Neuronal stem cell (in vitro differentiated cells): ENCODE results near the gene HMGCL.
"Not testable (repeated sequence)": the region's sequence is repeated elsewhere in the genome, so short reads cannot be mapped to it uniquely, and the experiment has no call there.

ENCODE experiments used
- DNase-seq: peaks from one replicate; pipeline ENCODE4 v3.0.0-alpha.2; 2013; ENCODE audit warnings: low spot score
- H2AFZ ChIP-seq: one replicate; pipeline ENCODE4 v1.6.1; 2013; ENCODE audit warnings: mild to moderate bottlenecking, low read length, inconsistent platforms
- H2AK5ac ChIP-seq: 2 replicates; pipeline ENCODE4 v1.6.1; 2013; ENCODE audit warnings: low read depth, mild to moderate bottlenecking, inconsistent platforms, low read length, moderate library complexity, mixed read lengths
- H2BK120ac ChIP-seq: 2 replicates; pipeline ENCODE4 v1.6.1; 2013; ENCODE audit warnings: low read depth, mild to moderate bottlenecking, inconsistent platforms, low read length, moderate library complexity, mixed read lengths
- H2BK12ac ChIP-seq: one replicate; pipeline ENCODE4 v1.6.1; 2013; ENCODE audit warnings: low read length, inconsistent platforms
- H2BK15ac ChIP-seq: 2 replicates; pipeline ENCODE4 v1.6.1; 2013; ENCODE audit warnings: mild to moderate bottlenecking, low read length, inconsistent platforms, mixed read lengths
- H2BK5ac ChIP-seq: one replicate; pipeline ENCODE4 v1.6.1; 2013; ENCODE audit warnings: inconsistent platforms, mild to moderate bottlenecking, low read length, moderate library complexity
- H3K14ac ChIP-seq: one replicate; pipeline ENCODE4 v1.6.1; 2013; ENCODE audit warnings: low read length, inconsistent platforms
- H3K18ac ChIP-seq: 2 replicates; pipeline ENCODE4 v1.6.1; 2013; ENCODE audit warnings: low read length, inconsistent platforms
- H3K23ac ChIP-seq: 2 replicates; pipeline ENCODE4 v1.6.1; 2013; ENCODE audit warnings: low read depth, mild to moderate bottlenecking, mixed read lengths, low read length, inconsistent platforms; ENCODE audit not compliant: poor library complexity
- H3K27ac ChIP-seq: replicated peaks from 3 replicates; pipeline ENCODE4 v1.5.1; 2013; ENCODE audit warnings: low read length, inconsistent platforms
- H3K27me3 ChIP-seq, 3 experiments: 2 replicates each; pipeline ENCODE4 v1.6.1; 2013; ENCODE audit warnings: low read length in 3 of 3, mild to moderate bottlenecking in 2 of 3, inconsistent platforms in 1 of 3, low read depth in 1 of 3, mixed read lengths in 1 of 3, moderate library complexity in 1 of 3; ENCODE audit not compliant: control insufficient read depth in 3 of 3, insufficient read depth in 3 of 3
- H3K36me3 ChIP-seq, 2 donors: replicated peaks in 1 of 2; 2 replicates each; pipeline ENCODE4 v1.6.1; 2013; ENCODE audit warnings: low read length in 2 of 2; ENCODE audit not compliant: control insufficient read depth in 2 of 2, insufficient read depth in 2 of 2
- H3K4ac ChIP-seq: 2 replicates; pipeline ENCODE4 v1.6.1; 2013; ENCODE audit warnings: inconsistent platforms, mild to moderate bottlenecking, low read length, moderate library complexity
- H3K4me1 ChIP-seq, 2 donors: 1 replicate in 1 of 2; 2 replicates in 1 of 2; pipeline ENCODE4 v1.6.1; 2013; ENCODE audit warnings: low read length in 2 of 2, low read depth in 1 of 2; ENCODE audit not compliant: control insufficient read depth in 2 of 2, insufficient read depth in 1 of 2
- H3K4me2 ChIP-seq: one replicate; pipeline ENCODE4 v1.6.1; 2013; ENCODE audit warnings: mild to moderate bottlenecking, low read length, inconsistent platforms; ENCODE audit not compliant: insufficient read depth, poor library complexity, severe bottlenecking
- H3K4me3 ChIP-seq, 2 donors: 2 replicates each; pipeline ENCODE4 v1.5.1; 2013; ENCODE audit warnings: low read length in 2 of 2, mild to moderate bottlenecking in 2 of 2, inconsistent platforms in 1 of 2, moderate library complexity in 1 of 2
- H3K79me1 ChIP-seq: one replicate; pipeline ENCODE4 v1.6.1; 2013; ENCODE audit warnings: low read depth, mild to moderate bottlenecking, inconsistent platforms, low read length, moderate library complexity
- H3K9ac ChIP-seq: one replicate; pipeline ENCODE4 v1.6.1; 2013; ENCODE audit warnings: mild to moderate bottlenecking, low read depth, low read length, inconsistent platforms; ENCODE audit not compliant: poor library complexity
- H3K9me3 ChIP-seq, 2 donors: replicated peaks in 1 of 2; 2 replicates each; pipeline versions ENCODE3 to v1.6.1; 2013; ENCODE audit warnings: low read length in 2 of 2, mild to moderate bottlenecking in 2 of 2, inconsistent platforms in 1 of 2, low read depth in 1 of 2, mixed read lengths in 1 of 2, moderate library complexity in 1 of 2; ENCODE audit not compliant: control insufficient read depth in 2 of 2, insufficient read depth in 1 of 2
- H4K8ac ChIP-seq: one replicate; pipeline ENCODE4 v1.6.1; 2013; ENCODE audit warnings: low read depth, mild to moderate bottlenecking, inconsistent platforms, low read length, moderate library complexity
- H4K91ac ChIP-seq: one replicate; pipeline ENCODE4 v1.6.1; 2013; ENCODE audit warnings: low read length, low read depth, mild to moderate bottlenecking, inconsistent platforms; ENCODE audit not compliant: poor library complexity
- WGBS, 2 donors: extraction: QIAGEN DNeasy Blood & Tissue Kit; methylation state at CpG; one replicate each; pipeline ENCODE4 v1.1.7; 2013; ENCODE audit warnings: missing lambda C conversion rate in 2 of 2, mixed read lengths in 1 of 2; ENCODE audit not compliant: insufficient read length in 2 of 2, insufficient replicate concordance in 1 of 2; ENCODE audit errors: extremely low coverage in 2 of 2; 5-methylcytosine and 5-hydroxymethylcytosine counted together

HMGCL gene

DNA sequence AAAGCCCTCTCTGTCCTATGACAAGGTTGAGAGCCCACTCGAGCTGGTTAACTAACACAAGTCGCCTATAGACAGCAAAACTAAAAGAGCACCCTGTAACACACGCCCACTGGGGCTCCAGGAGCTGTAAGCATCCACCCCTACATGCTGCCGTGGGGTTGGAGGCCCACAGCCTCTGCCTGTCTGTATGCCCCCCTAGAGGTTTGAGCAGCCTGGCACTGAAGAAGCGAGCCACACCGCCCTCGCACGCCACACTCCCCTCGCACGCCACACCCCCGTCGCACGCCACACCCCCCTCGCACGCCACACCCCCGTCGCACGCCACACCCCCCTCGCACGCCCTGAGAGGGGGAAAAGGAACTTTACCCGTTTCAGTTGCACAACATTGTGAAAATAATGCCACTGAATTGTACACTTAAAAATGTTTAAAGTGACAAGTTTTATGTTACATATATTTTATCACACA, 13.2 kb upstream of the HMGCL start:
- H2BK5ac ChIP-seq = no peak overlapping the region
- H3K14ac ChIP-seq = no peak overlapping the region
- H3K9ac ChIP-seq = no peak overlapping the region
- no peak overlapping the region for H2AK5ac ChIP-seq
- H2BK15ac ChIP-seq = no peak overlapping the region
- no peaks in the 10 kb centered on the region for H3K9me3 ChIP-seq
- H3K23ac ChIP-seq = no peak overlapping the region
- H3K27me3 ChIP-seq = peaks cover 0 to 17% (median 10%) of the 10 kb centered on the region in 3 experiments
- WGBS, 2 donors = no CpG with 5 or more reads among the region's 21 CpGs
- no peak overlapping the region for H3K18ac ChIP-seq
- peak overlapping the region; percentile 90 for H2AFZ ChIP-seq
- H3K4me1 ChIP-seq = peaks cover 0 to 3% of the 10 kb centered on the region in 2 donors
- H3K4ac ChIP-seq = no peak overlapping the region
- no peak overlapping the region for H3K27ac ChIP-seq
- no peaks in the 10 kb centered on the region for H3K79me1 ChIP-seq
- H4K91ac ChIP-seq = no peak overlapping the region
- peak overlapping the region; percentile 32 to 72 for H3K4me3 ChIP-seq
- DNase-seq = peak; percentile 40
- no peak overlapping the region for H2BK120ac ChIP-seq
- H2BK12ac ChIP-seq = no peak overlapping the region
- H3K4me2 ChIP-seq = peak overlapping the region; percentile 56
- H3K36me3 ChIP-seq = no peaks in the 10 kb centered on the region
- no peak overlapping the region for H4K8ac ChIP-seq

DNA sequence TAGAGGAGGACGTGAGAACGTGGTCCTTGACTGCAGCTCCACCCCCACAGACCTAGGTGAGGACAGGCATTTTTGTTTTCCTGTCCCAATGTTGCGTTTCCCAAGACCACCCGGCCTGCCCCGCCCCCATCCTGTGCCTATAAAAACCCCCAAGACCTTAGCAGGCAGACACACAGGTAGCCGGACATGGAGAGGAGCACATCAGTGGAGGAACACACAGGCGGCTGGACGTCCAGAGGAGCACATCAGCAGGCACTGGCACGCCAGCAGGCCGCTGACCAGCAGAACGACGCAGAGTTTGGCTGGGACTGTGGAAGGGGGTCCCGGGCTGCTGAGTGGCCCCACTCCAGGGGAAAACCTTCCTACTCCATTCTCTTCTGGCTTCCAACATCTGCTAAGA, 12.7 kb upstream of the HMGCL start:
- no peak overlapping the region for H2BK12ac ChIP-seq
- no peak overlapping the region for H3K4ac ChIP-seq
- peak overlapping the region; percentile 32 for H3K18ac ChIP-seq
- H3K4me1 ChIP-seq = peaks cover 0 to 3% of the 10 kb centered on the region in 2 donors
- H2AFZ ChIP-seq = peak overlapping the region; percentile 90
- H4K91ac ChIP-seq = no peak overlapping the region
- no peak overlapping the region for H2BK5ac ChIP-seq
- H3K27ac ChIP-seq = no peak overlapping the region
- no peak overlapping the region for H2AK5ac ChIP-seq
- no peaks in the 10 kb centered on the region for H3K79me1 ChIP-seq
- no CpG with 5 or more reads among the region's 13 CpGs for WGBS, 2 donors
- H2BK120ac ChIP-seq = no peak overlapping the region
- H3K4me3 ChIP-seq = peak overlapping the region in 1 of 2 donors; percentile 55
- H3K27me3 ChIP-seq = peaks cover 0 to 19% (median 10%) of the 10 kb centered on the region in 3 experiments
- no peak for DNase-seq
- H3K9ac ChIP-seq = no peak overlapping the region
- no peaks in the 10 kb centered on the region for H3K36me3 ChIP-seq
- H2BK15ac ChIP-seq = no peak overlapping the region
- H3K4me2 ChIP-seq = peak overlapping the region; percentile 56
- H3K9me3 ChIP-seq = no peaks in the 10 kb centered on the region
- H4K8ac ChIP-seq = no peak overlapping the region
- H3K14ac ChIP-seq = no peak overlapping the region
- peak overlapping the region; percentile 26 for H3K23ac ChIP-seq

DNA sequence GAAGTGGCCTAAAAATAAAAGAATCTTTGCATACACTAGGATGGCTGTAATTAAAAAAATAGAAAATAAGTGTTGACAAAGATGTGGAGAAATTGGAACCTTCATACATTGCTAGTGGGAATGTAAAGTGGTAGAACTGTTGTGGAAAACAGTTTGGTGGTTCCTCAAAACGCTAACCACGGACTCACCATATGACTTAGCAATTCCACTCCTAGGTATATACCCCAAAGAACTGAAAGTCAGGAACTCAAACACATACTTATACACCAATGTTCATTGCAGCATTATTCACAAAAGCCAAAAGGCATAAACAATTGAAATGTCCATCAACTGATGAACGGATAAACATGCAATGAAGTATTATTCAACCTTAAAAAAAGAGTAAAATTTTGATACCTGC, 10.8 kb upstream of the HMGCL start:
- no peak overlapping the region for H2BK120ac ChIP-seq

GRCh38 chr1:23834156-23834555, 8.9 kb upstream of the HMGCL start:
- not testable (repeated sequence) for H4K91ac ChIP-seq, H3K9me3 ChIP-seq, H2AFZ ChIP-seq, H3K14ac ChIP-seq, H3K18ac ChIP-seq, H4K8ac ChIP-seq, H3K4me1 ChIP-seq, H3K79me1 ChIP-seq, H3K36me3 ChIP-seq, H2BK120ac ChIP-seq, DNase-seq, H2AK5ac ChIP-seq, H3K27ac ChIP-seq, H3K23ac ChIP-seq, H3K4me2 ChIP-seq, H3K4me3 ChIP-seq, H3K9ac ChIP-seq, H2BK5ac ChIP-seq, H2BK12ac ChIP-seq, H2BK15ac ChIP-seq, H3K4ac ChIP-seq
- no CpG with 5 or more reads among the region's 6 CpGs for WGBS, 2 donors
- H3K27me3 ChIP-seq = peaks cover 0 to 24% (median 10%) of the 10 kb centered on the region in 3 experiments

More for the DNA sequence above, 10.8 kb upstream of the HMGCL start:
- no peak overlapping the region for H2AFZ ChIP-seq
- H3K4ac ChIP-seq = no peak overlapping the region
- H4K8ac ChIP-seq = no peak overlapping the region
- no peak overlapping the region for H3K14ac ChIP-seq
- no peak overlapping the region for H3K27ac ChIP-seq
- H3K4me2 ChIP-seq = no peak overlapping the region
- H2BK12ac ChIP-seq = no peak overlapping the region
- H3K36me3 ChIP-seq = no peaks in the 10 kb centered on the region
- no peak overlapping the region for H3K18ac ChIP-seq
- no peak overlapping the region for H3K23ac ChIP-seq
- no peaks in the 10 kb centered on the region for H3K79me1 ChIP-seq
- H2BK15ac ChIP-seq = no peak overlapping the region
- H3K27me3 ChIP-seq = peaks cover 0 to 21% (median 10%) of the 10 kb centered on the region in 3 experiments
- H3K9me3 ChIP-seq = no peaks in the 10 kb centered on the region
- H3K4me1 ChIP-seq = peaks cover 0 to 3% of the 10 kb centered on the region in 2 donors
- no CpG with 5 or more reads among the region's 3 CpGs for WGBS, 2 donors
- H2AK5ac ChIP-seq = no peak overlapping the region
- H2BK5ac ChIP-seq = no peak overlapping the region
- H3K4me3 ChIP-seq = no peak overlapping the region
- no peak overlapping the region for H3K9ac ChIP-seq
- no peak overlapping the region for H4K91ac ChIP-seq
- no peak for DNase-seq
